Spleen (tissue), 11 donors: Measurements from ENCODE around the gene EME1. TPM values are rescaled to one million over a fixed set of nuclear protein-coding genes. Genes with fewer than 3 reads are reported as not detected.
"Not testable (repeated sequence)": the region's sequence is repeated elsewhere in the genome, so short reads cannot be mapped to it uniquely, and the experiment has no call there.

ENCODE experiments used
- DNase-seq: peaks from one replicate; pipeline ENCODE4 v3.0.0-alpha.2; 2020
- H3K27ac ChIP-seq, 8 donors: fragments of 200-600 bp; sonication (generic) in 7 of 8; 1 replicate in 4 of 8; 2 replicates in 4 of 8; pipeline versions ENCODE4 v1.5.0 to v1.8.0; 2016 to 2021; ENCODE audit warnings: inconsistent platforms in 4 of 8, mild to moderate bottlenecking in 4 of 8, moderate library complexity in 1 of 8
- H3K27me3 ChIP-seq, 7 donors: fragments of 200-600 bp; sonication (generic) in 6 of 7; replicated peaks in 1 of 7; 1 replicate in 4 of 7; 2 replicates in 3 of 7; pipeline versions ENCODE4 v1.5.0 to v1.8.0; 2016 to 2021; ENCODE audit warnings: inconsistent platforms in 3 of 7, mild to moderate bottlenecking in 1 of 7
- H3K36me3 ChIP-seq, 6 donors: fragments of 200-600 bp; sonication (generic) in 5 of 6; 1 replicate in 4 of 6; 2 replicates in 2 of 6; pipeline versions ENCODE4 v1.5.0 to v1.8.0; 2016 to 2021; ENCODE audit warnings: inconsistent platforms in 2 of 6
- H3K4me1 ChIP-seq, 6 donors: fragments of 200-600 bp; sonication (generic) in 5 of 6; 1 replicate in 3 of 6; 2 replicates in 3 of 6; pipeline versions ENCODE4 v1.5.0 to v1.8.0; 2016 to 2021; ENCODE audit warnings: inconsistent platforms in 3 of 6
- H3K4me3 ChIP-seq, 8 donors: fragments of 200-600 bp; sonication (generic) in 7 of 8; 1 replicate in 4 of 8; 2 replicates in 4 of 8; pipeline versions ENCODE4 v1.5.0 to v1.8.0; 2016 to 2021; ENCODE audit warnings: inconsistent platforms in 4 of 8, mild to moderate bottlenecking in 4 of 8, moderate library complexity in 2 of 8
- H3K9me3 ChIP-seq, 8 donors: fragments of 200-600 bp; sonication (generic) in 7 of 8; 1 replicate in 4 of 8; 2 replicates in 4 of 8; pipeline versions ENCODE4 v1.5.0 to v1.8.0; 2016 to 2021; ENCODE audit warnings: inconsistent platforms in 4 of 8
- POLR2A ChIP-seq, 3 donors: fragments of 450-650 bp; IDR thresholded peaks; one replicate each; pipeline ENCODE4 v1.5.1; 2017; ENCODE audit warnings: antibody characterized with exemption in 3 of 3, mild to moderate bottlenecking in 1 of 3
- POLR2AphosphoS5 ChIP-seq, 3 donors: sonication (generic); formaldehyde crosslinking; IDR thresholded peaks; one replicate each; pipeline ENCODE4 v1.5.1; 2017; ENCODE audit warnings: antibody characterized with exemption in 3 of 3
- WGBS, 5 donors: extraction: QIAGEN DNeasy Blood & Tissue Kit in 3 of 5; methylation state at CpG; one replicate each; pipeline versions ENCODE4 v1.1.5 to v1.1.7; 2013 to 2018; 5-methylcytosine and 5-hydroxymethylcytosine counted together
- intact Hi-C: fragments of 100-400 bp; cut with DNase I; formaldehyde crosslinking; loops from one replicate; pipeline ENCODE4 v1.15.0; 2023; ENCODE audit warnings: low total_unique reads
- polyA plus RNA-seq, 3 donors: library from polyadenylated mRNA; stranded (reverse); fragments of 200-250 nt; gene quantifications; one replicate each; pipeline ENCODE4 v1.2.1, GENCODE V29; 2013
- total RNA-seq, 7 donors: library from RNA; depleted of rRNA in 3 of 7; stranded (reverse); fragments of >200 nt in 3 of 7; fragmentation: NEBNext Ultra II Directional in 4 of 7; extraction: Animal tissue kit (Norgen Biotek cat#: 25700) in 4 of 7; gene quantifications; one replicate each; pipeline versions ENCODE4 v1.1.0 to v1.2.1, GENCODE V29; 2016 to 2021
- TF ChIP-seq, protein P1 (sequence below), 11 experiments: fragments of 200-600 bp in 7 of 11; fragments of 450-650 bp in 4 of 11; sonication (generic) in 4 of 11; IDR thresholded peaks in 8 of 11; conservative IDR thresholded peaks in 3 of 11; 1 replicate in 7 of 11; 2 replicates in 4 of 11; pipeline versions ENCODE4 v1.4.0 to v1.8.0; 2016 to 2021; ENCODE audit warnings: antibody characterized with exemption in 11 of 11, inconsistent platforms in 4 of 11, mild to moderate bottlenecking in 1 of 11
- donor health status: healthy with polysubstance abuse.
- donor health status: DM: no; HTN: no; CAD: no; lungs with moderate emphysema.
- donor health status: DM: no; HTN: no; CAD: no.
- donor health status: Bipolar disorder and iron deficiency.
- donor health status: healthy.
- donor health status: DM: no; HTN: no; CAD: no.
- donor health status: DM: yes; HTN: yes; CAD: no.

Gene EME1
- total and polyA plus RNA-seq, 10 donors = 0.66 to 3.6 (median 1.9) TPM

DNA sequence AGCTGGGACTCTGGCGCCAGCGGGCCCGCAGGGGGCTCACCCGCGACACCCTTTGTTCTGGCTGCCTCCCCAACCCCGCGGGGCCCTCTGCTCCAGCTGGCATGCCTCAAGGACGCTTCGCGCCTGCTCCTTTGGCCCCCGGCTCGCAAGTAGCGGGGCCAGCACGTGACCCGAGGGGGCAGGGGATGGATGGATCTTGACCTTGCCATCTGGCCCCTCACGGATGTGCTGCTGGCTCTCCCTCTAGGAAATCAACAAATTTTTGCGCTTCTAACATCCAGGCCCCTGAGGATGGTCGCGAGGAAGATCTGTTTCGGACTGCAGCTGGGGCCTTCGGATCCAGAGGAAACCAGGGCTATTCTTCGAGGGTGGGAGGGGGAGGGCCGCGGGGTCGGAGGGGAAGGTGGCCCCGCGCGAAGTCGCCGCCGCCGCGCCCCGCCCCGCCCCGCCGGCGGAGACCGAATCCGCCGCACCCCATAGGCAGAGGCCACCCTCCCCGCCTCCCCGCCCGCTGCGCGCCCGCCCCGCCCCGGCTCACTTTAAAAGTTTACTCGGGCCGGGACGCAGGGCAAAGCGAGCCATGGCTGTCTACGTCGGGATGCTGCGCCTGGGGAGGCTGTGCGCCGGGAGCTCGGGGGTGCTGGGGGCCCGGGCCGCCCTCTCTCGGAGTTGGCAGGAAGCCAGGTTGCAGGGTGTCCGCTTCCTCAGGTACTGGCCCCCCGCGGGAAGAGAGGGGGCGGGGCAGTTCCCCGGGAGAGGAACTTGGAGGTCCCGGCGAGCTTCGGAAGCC is 52.8 kb downstream of the EME1 start, which contains the start of gene ACSF2:
Gene ACSF2 (plus strand): TSS at position 537 of the 790 bp plus-strand sequence. CDS start 44 bp downstream, at position 581.
- Histone ChIP-seq H3K27me3 (no peaks in the 10 kb centered on the region), H3K9me3 (no peaks in the 10 kb centered on the region), H3K27ac (peak within 1 kb of the TSS; percentile 19 to 89 (median 84)), H3K4me3 (peak within 1 kb of the TSS; percentile 56 to 94 (median 75)), H3K4me1 (peaks cover 19 to 73% (median 52%) of the 10 kb centered on the region in 6 donors), H3K36me3 (no peaks in the 10 kb centered on the region)
- TF ChIP-seq, protein P1, sequence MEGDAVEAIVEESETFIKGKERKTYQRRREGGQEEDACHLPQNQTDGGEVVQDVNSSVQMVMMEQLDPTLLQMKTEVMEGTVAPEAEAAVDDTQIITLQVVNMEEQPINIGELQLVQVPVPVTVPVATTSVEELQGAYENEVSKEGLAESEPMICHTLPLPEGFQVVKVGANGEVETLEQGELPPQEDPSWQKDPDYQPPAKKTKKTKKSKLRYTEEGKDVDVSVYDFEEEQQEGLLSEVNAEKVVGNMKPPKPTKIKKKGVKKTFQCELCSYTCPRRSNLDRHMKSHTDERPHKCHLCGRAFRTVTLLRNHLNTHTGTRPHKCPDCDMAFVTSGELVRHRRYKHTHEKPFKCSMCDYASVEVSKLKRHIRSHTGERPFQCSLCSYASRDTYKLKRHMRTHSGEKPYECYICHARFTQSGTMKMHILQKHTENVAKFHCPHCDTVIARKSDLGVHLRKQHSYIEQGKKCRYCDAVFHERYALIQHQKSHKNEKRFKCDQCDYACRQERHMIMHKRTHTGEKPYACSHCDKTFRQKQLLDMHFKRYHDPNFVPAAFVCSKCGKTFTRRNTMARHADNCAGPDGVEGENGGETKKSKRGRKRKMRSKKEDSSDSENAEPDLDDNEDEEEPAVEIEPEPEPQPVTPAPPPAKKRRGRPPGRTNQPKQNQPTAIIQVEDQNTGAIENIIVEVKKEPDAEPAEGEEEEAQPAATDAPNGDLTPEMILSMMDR (IDR thresholded peaks at IDR 0.05 in 8 of 11, conservative IDR thresholded peaks at IDR 0.05 in 3 of 11) = no peak
- peak; percentile 66 to 82 (median 78) for TF ChIP-seq POLR2AphosphoS5 (IDR thresholded peaks at IDR 0.05)
- intact Hi-C loops = no loop called here
- DNase-seq = peak; percentile 94
- 0 to 2% (median 1%) methylated on average over 14 to 70 of the region's 70 CpGs for WGBS, 5 donors

DNA sequence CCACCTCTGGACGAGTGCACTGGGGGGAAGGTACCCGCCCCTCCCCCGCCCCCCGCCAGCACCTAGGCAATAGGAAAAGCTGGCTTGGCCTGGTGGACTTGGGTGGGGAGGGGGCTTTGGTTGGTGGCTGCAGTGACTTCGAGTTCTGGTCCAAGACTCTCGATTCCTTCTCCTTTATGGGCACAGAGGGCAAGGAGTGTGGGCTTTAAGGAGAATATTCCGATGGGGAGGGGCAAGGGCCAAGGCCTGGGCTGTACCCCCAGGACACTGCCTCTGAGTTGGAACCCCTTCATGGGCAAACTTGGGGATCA is 53.4 kb downstream of the EME1 start:
- Histone ChIP-seq H3K9me3 (no peaks in the 10 kb centered on the region), H3K4me1 (peaks cover 15 to 68% (median 46%) of the 10 kb centered on the region in 6 donors)

DNA sequence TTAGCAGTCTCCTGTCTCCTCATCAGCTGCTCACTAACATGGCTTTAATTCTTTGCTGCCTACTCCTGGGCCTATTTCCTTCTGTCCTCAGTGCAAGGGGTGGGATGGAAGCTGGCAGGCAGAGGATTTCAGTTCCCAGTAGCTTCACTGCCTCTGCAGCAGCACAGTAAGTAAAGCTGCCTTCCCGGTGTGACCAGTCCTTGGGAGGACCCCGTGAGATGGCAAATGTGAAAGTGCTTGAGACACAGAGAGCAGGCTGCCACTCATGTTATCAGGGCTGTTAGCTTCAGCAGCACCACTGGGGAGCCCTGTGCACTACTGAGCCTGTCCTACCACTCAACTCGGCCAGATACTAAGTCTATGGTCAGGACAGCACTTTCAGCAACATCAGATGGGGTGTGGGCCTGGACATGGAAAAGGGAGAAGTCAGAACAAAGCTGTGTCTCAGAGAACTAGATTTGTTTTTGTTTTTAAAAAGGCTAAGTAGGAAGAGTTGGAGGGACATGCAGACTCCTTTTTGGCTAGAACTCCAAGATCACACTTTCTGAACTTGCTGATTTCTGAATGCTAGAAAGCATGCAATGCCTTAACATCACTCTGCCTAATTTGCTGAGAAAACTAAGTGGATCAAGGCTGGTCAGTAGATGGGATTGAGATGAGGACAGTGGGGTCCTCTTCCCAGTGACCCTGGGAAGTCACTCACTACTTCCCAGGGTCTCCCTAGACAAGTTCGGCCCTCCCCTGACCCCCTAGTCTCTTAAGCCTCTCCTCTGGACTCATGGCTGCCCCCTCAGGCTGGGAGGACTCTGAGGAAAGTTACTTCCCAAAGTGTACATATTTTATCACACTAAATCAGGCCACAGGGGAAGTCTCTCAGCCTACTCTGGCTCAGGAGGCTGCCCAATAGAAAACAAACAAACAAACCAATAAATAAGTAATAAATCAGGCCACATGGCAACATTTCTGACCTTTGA is 54.1 kb downstream of the EME1 start:
- no peaks in the 10 kb centered on the region for H3K9me3 ChIP-seq
- H3K4me3 ChIP-seq = peak overlapping the region; percentile 56 to 94 (median 75)
- no peaks in the 10 kb centered on the region for H3K27me3 ChIP-seq
- intact Hi-C loops = no loop called here
- peaks cover 0 to 9% (median 0%) of the 10 kb centered on the region in 6 donors for H3K36me3 ChIP-seq
- no peak for DNase-seq
- H3K4me1 ChIP-seq = peaks cover 15 to 61% (median 41%) of the 10 kb centered on the region in 6 donors
- H3K27ac ChIP-seq = peak overlapping the region; percentile 19 to 89 (median 84)
- 19 to 28% (median 21%) methylated on average over 4 of the region's 4 CpGs for WGBS, 5 donors
- TF ChIP-seq POLR2A (IDR thresholded peaks at IDR 0.05) = no peak
- TF ChIP-seq, protein P1 (IDR thresholded peaks at IDR 0.05 in 8 of 11, conservative IDR thresholded peaks at IDR 0.05 in 3 of 11) = no peak
- TF ChIP-seq POLR2AphosphoS5 (IDR thresholded peaks at IDR 0.05) = no peak

More for the DNA sequence above, 53.4 kb downstream of the EME1 start:
- Histone ChIP-seq H3K4me3 (peak overlapping the region; percentile 56 to 94 (median 75)), H3K27ac (peak overlapping the region; percentile 19 to 89 (median 84)), H3K36me3 (peaks cover 0 to 5% (median 0%) of the 10 kb centered on the region in 6 donors), H3K27me3 (no peaks in the 10 kb centered on the region)
- WGBS, 5 donors = 0 to 4% (median 0%) methylated on average over 3 to 7 of the region's 7 CpGs
- no peak for DNase-seq
- intact Hi-C loops = no loop called here
- TF ChIP-seq, protein P1 (IDR thresholded peaks at IDR 0.05 in 8 of 11, conservative IDR thresholded peaks at IDR 0.05 in 3 of 11) = no peak
- TF ChIP-seq POLR2A (IDR thresholded peaks at IDR 0.05) = no peak
- no peak for TF ChIP-seq POLR2AphosphoS5 (IDR thresholded peaks at IDR 0.05)

DNA sequence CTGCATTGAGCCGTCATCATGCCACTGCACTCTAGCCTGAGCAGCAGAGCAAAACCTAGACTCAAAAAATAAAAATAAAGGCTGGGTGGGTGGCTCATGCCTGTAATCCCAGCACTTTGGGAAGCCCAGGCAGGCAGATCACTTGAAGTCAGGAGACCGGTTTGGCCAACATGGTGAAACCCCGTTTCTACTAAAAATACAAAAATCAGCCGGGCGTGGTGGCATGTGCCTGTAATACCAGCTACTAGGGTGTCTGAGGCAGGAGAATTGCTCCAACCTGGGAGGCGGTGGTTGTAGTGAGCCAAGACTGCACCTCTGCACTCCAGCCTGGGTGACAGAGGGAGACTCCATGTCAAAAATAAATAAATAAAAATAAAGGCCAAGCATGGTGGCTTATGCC is 55.1 kb downstream of the EME1 start:
- H3K36me3 ChIP-seq = peaks cover 0 to 13% (median 0%) of the 10 kb centered on the region in 6 donors
- H3K27me3 ChIP-seq, H3K9me3 ChIP-seq, DNase-seq, H3K4me3 ChIP-seq, intact Hi-C loops: not testable (repeated sequence)
- H3K4me1 ChIP-seq = peaks cover 15 to 51% (median 39%) of the 10 kb centered on the region in 6 donors
- 80 to 91% (median 80%) methylated on average over 6 of the region's 6 CpGs for WGBS, 5 donors
- H3K27ac ChIP-seq = peak overlapping the region in 1 of 8 donors; percentile 87
